ENCODE measurements around the gene LILRA6. TPM values are rescaled to one million over a fixed set of nuclear protein-coding genes. Genes with fewer than 3 reads are reported as not detected.

LILRA6 gene
- total RNA-seq, 2 donors from 2014 or later = 0.23 TPM; not detected in 1

GRCh38 chr19:54203151-54203611, 39.4 kb downstream of the LILRA6 start:
- intact Hi-C loops (cut with DNase I) = no loop called here
- Histone ChIP-seq H3K4me3 (no peak overlapping the region), H3K36me3 (peaks cover 7 to 29% of the 10 kb centered on the region in 2 donors), H3K27me3 (replicated peaks; ENCODE audit: insufficient read depth) (no peaks in the 10 kb centered on the region), H3K4me1 (replicated peaks) (peaks cover 13% of the 10 kb centered on the region), H3K9me3 (no peaks in the 10 kb centered on the region), H3K27ac (peak overlapping the region in 1 of 2 donors; percentile 8)
- TF ChIP-seq POLR2A (IDR thresholded peaks at IDR 0.05) (no peak), POLR2AphosphoS5 (IDR thresholded peaks at IDR 0.05) (peak; percentile 10)
- TF ChIP-seq, protein P1, sequence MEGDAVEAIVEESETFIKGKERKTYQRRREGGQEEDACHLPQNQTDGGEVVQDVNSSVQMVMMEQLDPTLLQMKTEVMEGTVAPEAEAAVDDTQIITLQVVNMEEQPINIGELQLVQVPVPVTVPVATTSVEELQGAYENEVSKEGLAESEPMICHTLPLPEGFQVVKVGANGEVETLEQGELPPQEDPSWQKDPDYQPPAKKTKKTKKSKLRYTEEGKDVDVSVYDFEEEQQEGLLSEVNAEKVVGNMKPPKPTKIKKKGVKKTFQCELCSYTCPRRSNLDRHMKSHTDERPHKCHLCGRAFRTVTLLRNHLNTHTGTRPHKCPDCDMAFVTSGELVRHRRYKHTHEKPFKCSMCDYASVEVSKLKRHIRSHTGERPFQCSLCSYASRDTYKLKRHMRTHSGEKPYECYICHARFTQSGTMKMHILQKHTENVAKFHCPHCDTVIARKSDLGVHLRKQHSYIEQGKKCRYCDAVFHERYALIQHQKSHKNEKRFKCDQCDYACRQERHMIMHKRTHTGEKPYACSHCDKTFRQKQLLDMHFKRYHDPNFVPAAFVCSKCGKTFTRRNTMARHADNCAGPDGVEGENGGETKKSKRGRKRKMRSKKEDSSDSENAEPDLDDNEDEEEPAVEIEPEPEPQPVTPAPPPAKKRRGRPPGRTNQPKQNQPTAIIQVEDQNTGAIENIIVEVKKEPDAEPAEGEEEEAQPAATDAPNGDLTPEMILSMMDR (IDR thresholded peaks at IDR 0.05) = no peak
- DNase-seq (ENCODE audit: low spot score) = no peak
- 43% methylated on average over 9 of the region's 9 CpGs for WGBS

DNA sequence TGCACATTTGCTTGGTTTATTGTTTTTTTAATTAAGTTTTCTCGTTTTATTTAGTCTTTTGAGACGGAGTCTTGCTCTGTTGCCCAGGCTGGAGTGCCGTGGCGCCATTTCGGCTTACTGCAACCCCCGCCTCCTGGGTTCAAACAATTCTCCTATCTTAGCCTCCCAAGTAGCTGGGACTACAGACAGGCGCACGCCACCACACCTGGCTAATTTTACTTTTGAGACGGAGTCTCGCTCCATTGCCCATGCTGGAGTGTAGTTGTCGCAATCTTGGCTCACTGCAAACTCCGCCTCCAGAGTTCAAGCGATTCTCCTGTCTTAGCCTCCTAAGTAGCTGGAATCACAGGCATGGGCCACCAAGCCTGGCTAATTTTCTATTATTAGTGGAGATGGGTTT, 40.6 kb downstream of the LILRA6 start:
- peak overlapping the region; percentile 97 to 98 for H3K27ac ChIP-seq
- H3K27me3 ChIP-seq (replicated peaks; ENCODE audit: insufficient read depth) = no peaks in the 10 kb centered on the region
- no peak for TF ChIP-seq POLR2A (IDR thresholded peaks at IDR 0.05)
- no peak for TF ChIP-seq POLR2AphosphoS5 (IDR thresholded peaks at IDR 0.05)
- TF ChIP-seq, protein P1 (IDR thresholded peaks at IDR 0.05) = no peak
- intact Hi-C loops (cut with DNase I) = no loop called here
- no peaks in the 10 kb centered on the region for H3K9me3 ChIP-seq
- H3K4me1 ChIP-seq (replicated peaks) = peaks cover 13% of the 10 kb centered on the region
- H3K4me3 ChIP-seq = peak overlapping the region; percentile 48 to 60
- DNase-seq (ENCODE audit: low spot score) = no peak
- 81% methylated on average over 13 of the region's 13 CpGs for WGBS
- H3K36me3 ChIP-seq = peaks cover 7 to 29% of the 10 kb centered on the region in 2 donors

GRCh38 chr19:54201172-54201701, 41.4 kb downstream of the LILRA6 start:
- peak overlapping the region; percentile 97 to 98 for H3K27ac ChIP-seq
- DNase-seq (ENCODE audit: low spot score) = no peak
- H3K9me3 ChIP-seq = no peaks in the 10 kb centered on the region
- TF ChIP-seq, protein P1 (IDR thresholded peaks at IDR 0.05) = no peak
- TF ChIP-seq POLR2AphosphoS5 (IDR thresholded peaks at IDR 0.05) (no peak), POLR2A (IDR thresholded peaks at IDR 0.05) (no peak)
- H3K36me3 ChIP-seq = peaks cover 2 to 22% of the 10 kb centered on the region in 2 donors
- intact Hi-C loops (cut with DNase I) = no loop called here
- no peaks in the 10 kb centered on the region for H3K27me3 ChIP-seq (replicated peaks; ENCODE audit: insufficient read depth)
- WGBS = 1% methylated on average over 28 of the region's 28 CpGs
- H3K4me3 ChIP-seq = peak overlapping the region; percentile 48 to 60
- H3K4me1 ChIP-seq (replicated peaks) = peaks cover 13% of the 10 kb centered on the region

- 92% methylated on average over 16 of the region's 16 CpGs for WGBS
- Histone ChIP-seq H3K27me3 (replicated peaks; ENCODE audit: insufficient read depth) (no peaks in the 10 kb centered on the region), H3K9me3 (no peaks in the 10 kb centered on the region), H3K27ac (no peak overlapping the region), H3K36me3 (peaks cover 0 to 12% of the 10 kb centered on the region in 2 donors), H3K4me1 (replicated peaks) (peaks cover 11% of the 10 kb centered on the region), H3K4me3 (no peak overlapping the region)
- TF ChIP-seq POLR2A (IDR thresholded peaks at IDR 0.05) (no peak), POLR2AphosphoS5 (IDR thresholded peaks at IDR 0.05) (no peak)
- TF ChIP-seq, protein P1 (IDR thresholded peaks at IDR 0.05) = no peak
- DNase-seq (ENCODE audit: low spot score) = no peak
- intact Hi-C loops (cut with DNase I) = no loop called here
Measured at GRCh38 chr19:54199401-54199800, 43.2 kb downstream of the LILRA6 start.

DNA sequence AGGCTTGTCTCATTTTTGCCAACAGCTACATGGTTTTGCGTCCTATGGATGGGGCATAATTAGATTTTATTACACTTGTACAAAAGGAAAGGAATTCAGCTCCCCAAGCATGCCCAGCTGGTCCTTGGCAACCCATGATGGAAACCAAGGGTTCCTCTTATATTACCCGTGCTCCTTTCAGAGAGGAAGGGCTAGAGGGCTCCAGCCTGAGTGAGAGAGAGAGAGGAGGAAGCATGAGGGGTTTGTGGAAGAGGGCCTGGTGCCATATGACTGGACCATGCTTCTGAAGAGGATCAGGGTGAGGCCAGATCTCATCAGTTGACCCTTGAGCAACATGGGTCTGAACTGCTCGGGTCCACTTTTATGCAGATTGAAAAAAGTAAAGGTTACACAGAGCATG, 45.5 kb downstream of the LILRA6 start:
- intact Hi-C loops (cut with DNase I) = no loop called here
- Histone ChIP-seq H3K36me3 (peaks cover 0 to 4% of the 10 kb centered on the region in 2 donors), H3K4me1 (replicated peaks) (peaks cover under 1% of the 10 kb centered on the region), H3K27ac (no peak overlapping the region), H3K4me3 (no peak overlapping the region), H3K9me3 (no peaks in the 10 kb centered on the region), H3K27me3 (replicated peaks; ENCODE audit: insufficient read depth) (no peaks in the 10 kb centered on the region)
- 64% methylated on average over 3 of the region's 3 CpGs for WGBS
- TF ChIP-seq POLR2AphosphoS5 (IDR thresholded peaks at IDR 0.05) (no peak), POLR2A (IDR thresholded peaks at IDR 0.05) (no peak)
- TF ChIP-seq, protein P1 (IDR thresholded peaks at IDR 0.05) = no peak
- DNase-seq (ENCODE audit: low spot score) = no peak
